ENCODE results near the gene ARHGAP45. TPM values are rescaled to one million over a fixed set of nuclear protein-coding genes. Genes with fewer than 3 reads are reported as not detected.
A peak's percentile ranks its signal among the peaks of the same experiment; 100 is the strongest.

The ARHGAP45 gene
- total RNA-seq, 1 donor from 2014 or later = 6.1 TPM

DNA sequence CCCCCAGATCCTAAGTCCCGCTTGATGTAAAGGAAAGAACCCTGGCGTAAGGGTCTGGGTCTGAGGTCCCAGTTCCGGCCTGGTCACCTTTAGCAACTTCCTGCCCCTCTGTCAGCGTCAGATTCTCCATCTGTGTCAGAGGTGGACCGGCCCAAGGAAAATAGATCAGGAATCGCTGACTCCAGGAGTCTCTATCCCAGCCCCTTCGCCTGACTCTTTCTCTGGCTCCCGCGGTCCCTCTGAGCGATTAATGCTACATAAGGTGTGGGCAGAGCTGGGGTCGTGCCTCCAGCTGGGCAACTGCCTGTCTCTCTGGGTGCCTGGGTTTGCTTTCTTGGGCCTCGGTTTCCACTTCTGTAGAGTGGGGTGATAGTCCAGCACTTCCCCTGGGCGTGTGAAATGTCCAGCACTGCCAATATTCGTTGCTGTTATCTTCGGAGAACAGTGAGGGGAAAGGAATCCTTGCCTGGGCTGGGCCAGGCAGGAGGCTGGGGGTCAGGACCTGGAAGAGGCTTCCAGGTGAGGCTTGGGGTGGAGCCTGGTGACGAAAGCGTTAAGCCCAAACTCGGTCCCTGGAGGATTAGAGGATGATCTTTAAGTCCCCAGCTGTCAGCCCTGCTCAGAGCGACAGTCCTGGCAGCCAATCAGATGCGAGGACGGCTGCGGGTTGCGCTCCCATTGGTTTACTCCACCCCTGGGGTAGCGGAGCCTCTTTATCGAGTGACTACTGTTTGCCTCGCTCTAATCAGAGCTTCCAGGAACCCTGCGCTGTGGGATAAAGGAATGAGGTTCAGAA is 26.3 kb upstream of the ARHGAP45 start:
- Mint-ChIP-seq H3K4me3 (ENCODE audit: low read depth) (peak overlapping the region; percentile 82), H3K9me3 (ENCODE audit: low read depth) (no peaks in the 10 kb centered on the region), H3K4me1 (ENCODE audit: low read depth) (peaks cover 7% of the 10 kb centered on the region), H3K36me3 (ENCODE audit: insufficient read depth) (peaks cover 14% of the 10 kb centered on the region), H3K27me3 (no peaks in the 10 kb centered on the region), H3K27ac (peak overlapping the region; percentile 95)
- TF ChIP-seq, protein P1, sequence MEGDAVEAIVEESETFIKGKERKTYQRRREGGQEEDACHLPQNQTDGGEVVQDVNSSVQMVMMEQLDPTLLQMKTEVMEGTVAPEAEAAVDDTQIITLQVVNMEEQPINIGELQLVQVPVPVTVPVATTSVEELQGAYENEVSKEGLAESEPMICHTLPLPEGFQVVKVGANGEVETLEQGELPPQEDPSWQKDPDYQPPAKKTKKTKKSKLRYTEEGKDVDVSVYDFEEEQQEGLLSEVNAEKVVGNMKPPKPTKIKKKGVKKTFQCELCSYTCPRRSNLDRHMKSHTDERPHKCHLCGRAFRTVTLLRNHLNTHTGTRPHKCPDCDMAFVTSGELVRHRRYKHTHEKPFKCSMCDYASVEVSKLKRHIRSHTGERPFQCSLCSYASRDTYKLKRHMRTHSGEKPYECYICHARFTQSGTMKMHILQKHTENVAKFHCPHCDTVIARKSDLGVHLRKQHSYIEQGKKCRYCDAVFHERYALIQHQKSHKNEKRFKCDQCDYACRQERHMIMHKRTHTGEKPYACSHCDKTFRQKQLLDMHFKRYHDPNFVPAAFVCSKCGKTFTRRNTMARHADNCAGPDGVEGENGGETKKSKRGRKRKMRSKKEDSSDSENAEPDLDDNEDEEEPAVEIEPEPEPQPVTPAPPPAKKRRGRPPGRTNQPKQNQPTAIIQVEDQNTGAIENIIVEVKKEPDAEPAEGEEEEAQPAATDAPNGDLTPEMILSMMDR (IDR thresholded peaks at IDR 0.05; ENCODE audit: unreplicated experiment) = no peak
- peak; percentile 73 for DNase-seq (ENCODE audit: low spot score, unreplicated experiment)

DNA sequence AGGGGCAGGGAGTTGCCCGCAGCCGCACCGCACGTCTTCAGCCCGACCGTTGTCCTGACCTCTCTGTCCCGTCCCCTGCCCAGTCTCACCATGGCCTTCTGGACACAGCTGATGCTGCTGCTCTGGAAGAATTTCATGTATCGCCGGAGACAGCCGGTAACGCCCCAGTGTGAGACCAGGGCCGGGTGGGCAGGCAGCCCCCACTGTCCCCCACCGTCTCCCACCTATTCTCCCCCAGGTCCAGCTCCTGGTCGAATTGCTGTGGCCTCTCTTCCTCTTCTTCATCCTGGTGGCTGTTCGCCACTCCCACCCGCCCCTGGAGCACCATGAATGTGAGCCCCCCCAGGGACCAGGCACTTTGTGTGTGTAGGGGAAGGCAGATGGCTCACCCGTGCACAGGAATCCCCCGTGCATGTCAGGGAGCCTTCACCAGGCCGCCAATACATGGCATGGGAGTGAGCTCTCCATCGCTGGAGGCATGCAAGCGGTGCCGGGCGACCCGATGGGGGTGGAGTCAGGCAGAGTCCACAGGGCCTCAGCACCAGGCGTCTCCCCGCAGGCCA is 25.6 kb upstream of the ARHGAP45 start:
- TF ChIP-seq, protein P1 (IDR thresholded peaks at IDR 0.05; ENCODE audit: unreplicated experiment) = no peak
- H3K4me3 Mint-ChIP-seq (ENCODE audit: low read depth) = peak overlapping the region; percentile 82
- no peak overlapping the region for H3K27ac Mint-ChIP-seq
- peaks cover 7% of the 10 kb centered on the region for H3K4me1 Mint-ChIP-seq (ENCODE audit: low read depth)
- H3K27me3 Mint-ChIP-seq = no peaks in the 10 kb centered on the region
- no peak for DNase-seq (ENCODE audit: low spot score, unreplicated experiment)
- H3K9me3 Mint-ChIP-seq (ENCODE audit: low read depth) = no peaks in the 10 kb centered on the region
- H3K36me3 Mint-ChIP-seq (ENCODE audit: insufficient read depth) = peaks cover 12% of the 10 kb centered on the region

DNA sequence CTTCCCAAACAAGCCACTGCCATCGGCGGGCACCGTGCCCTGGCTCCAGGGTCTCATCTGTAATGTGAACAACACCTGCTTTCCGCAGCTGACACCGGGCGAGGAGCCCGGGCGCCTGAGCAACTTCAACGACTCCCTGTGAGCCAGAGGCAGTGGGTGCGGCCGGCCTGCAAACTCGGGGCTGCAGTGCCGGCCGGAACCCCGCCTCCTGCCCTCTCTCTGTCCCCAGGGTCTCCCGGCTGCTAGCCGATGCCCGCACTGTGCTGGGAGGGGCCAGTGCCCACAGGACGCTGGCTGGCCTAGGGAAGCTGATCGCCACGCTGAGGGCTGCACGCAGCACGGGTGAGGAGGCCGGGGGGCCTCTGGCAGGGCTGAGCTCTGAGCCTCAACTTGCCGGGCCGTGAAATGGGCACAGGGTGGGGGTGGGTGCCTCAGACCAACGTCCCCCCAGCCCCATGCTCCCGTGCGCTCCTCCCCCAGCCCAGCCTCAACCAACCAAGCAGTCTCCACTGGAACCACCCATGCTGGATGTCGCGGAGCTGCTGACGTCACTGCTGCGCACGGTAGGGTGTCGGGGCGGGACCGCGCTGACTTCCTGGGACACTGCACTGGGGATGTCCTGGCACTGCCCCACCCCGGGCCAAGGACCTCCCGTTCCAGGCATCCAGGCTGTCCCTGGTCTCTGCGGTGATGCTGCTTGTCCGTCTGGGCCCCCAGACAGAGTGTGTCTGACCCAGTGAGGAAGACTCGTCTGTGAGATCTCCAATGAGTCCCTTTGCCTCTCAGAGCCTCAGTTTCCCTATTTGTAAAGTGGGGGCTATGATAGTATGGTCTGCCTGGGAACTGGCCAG is 24.9 kb upstream of the ARHGAP45 start:
- H3K9me3 Mint-ChIP-seq (ENCODE audit: low read depth) = no peaks in the 10 kb centered on the region
- H3K4me3 Mint-ChIP-seq (ENCODE audit: low read depth) = no peak overlapping the region
- no peak for DNase-seq (ENCODE audit: low spot score, unreplicated experiment)
- TF ChIP-seq, protein P1 (IDR thresholded peaks at IDR 0.05; ENCODE audit: unreplicated experiment) = no peak
- H3K27ac Mint-ChIP-seq = no peak overlapping the region
- H3K36me3 Mint-ChIP-seq (ENCODE audit: insufficient read depth) = peaks cover 9% of the 10 kb centered on the region
- H3K27me3 Mint-ChIP-seq = no peaks in the 10 kb centered on the region
- peaks cover 7% of the 10 kb centered on the region for H3K4me1 Mint-ChIP-seq (ENCODE audit: low read depth)

DNA sequence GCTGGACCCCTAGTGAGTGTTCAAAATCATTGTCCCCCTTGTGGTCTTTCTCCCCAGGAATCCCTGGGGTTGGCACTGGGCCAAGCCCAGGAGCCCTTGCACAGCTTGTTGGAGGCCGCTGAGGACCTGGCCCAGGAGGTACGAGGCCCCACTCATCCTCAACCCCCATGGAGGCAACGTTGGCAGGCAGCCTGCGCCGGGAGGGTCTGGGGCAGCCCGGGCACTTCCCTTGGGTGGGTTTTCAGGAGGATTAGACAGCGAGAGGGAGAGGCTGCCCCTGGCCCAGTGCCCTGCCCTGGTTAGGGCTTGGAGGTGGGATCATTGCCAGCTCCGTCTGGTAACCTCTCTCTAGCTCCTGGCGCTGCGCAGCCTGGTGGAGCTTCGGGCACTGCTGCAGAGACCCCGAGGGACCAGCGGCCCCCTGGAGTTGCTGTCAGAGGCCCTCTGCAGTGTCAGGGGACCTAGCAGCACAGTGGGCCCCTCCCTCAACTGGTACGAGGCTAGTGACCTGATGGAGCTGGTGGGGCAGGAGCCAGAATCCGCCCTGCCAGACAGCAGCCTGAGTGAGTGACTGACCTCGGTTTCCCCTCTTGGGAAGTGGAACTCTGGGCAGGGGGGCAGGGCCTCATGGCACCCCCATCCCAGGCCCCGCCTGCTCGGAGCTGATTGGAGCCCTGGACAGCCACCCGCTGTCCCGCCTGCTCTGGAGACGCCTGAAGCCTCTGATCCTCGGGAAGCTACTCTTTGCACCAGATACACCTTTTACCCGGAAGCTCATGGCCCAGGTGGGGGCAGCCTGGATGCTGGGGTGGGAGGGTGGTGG is 24.1 kb upstream of the ARHGAP45 start:
- DNase-seq (ENCODE audit: low spot score, unreplicated experiment) = no peak
- Mint-ChIP-seq H3K27me3 (no peaks in the 10 kb centered on the region), H3K4me1 (ENCODE audit: low read depth) (peaks cover 7% of the 10 kb centered on the region), H3K4me3 (ENCODE audit: low read depth) (no peak overlapping the region), H3K36me3 (ENCODE audit: insufficient read depth) (peaks cover 4% of the 10 kb centered on the region), H3K9me3 (ENCODE audit: low read depth) (no peaks in the 10 kb centered on the region), H3K27ac (no peak overlapping the region)
- TF ChIP-seq, protein P1 (IDR thresholded peaks at IDR 0.05; ENCODE audit: unreplicated experiment) = no peak

Measured in progenitor cell of endocrine pancreas (in vitro differentiated cells).